ENCODE measurements around the gene TDP2.

TDP2 gene

DNA sequence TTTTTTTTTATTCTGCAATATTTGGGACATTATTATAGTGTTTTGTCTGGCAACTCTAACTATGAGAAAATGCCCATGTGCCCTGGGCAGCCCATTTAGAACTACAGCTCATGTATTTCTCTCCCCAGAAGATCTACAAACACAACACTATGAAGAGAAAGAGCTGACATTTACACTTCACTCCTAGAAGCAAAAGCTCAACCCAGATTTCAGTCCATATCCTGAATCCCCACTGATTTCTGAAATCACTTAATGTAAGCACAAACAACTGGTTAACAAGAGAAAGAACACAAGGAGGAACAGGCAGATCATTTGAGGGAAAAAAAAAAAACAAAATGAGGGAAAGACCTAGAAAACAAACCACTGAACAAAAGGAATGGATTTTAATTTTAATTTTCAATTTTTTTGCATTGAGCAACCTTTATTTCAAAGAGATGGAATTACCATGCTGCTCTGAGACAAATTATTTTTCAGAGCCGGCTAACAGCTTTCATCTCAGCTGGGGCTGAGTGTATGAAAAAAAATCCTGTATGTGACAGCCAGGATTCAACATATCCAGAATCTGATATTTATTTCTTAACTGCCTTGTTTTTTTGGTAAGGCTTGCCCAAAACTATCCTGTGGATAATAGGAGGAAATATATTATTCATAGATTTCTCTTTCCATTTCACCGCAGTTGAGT is 53.2 kb downstream of the TDP2 start:
- H4K20me1 ChIP-seq (ENCODE audit: insufficient read depth, low read length), result no peaks in the 10 kb centered on the region
- no peaks in the 10 kb centered on the region for H3K9me2 ChIP-seq (ENCODE audit: low read depth, low read length)
- no peak overlapping the region for H3K4me3 ChIP-seq (ENCODE audit: low read depth, low read length, poor library complexity, severe bottlenecking)
- no peaks in the 10 kb centered on the region for H3K36me3 ChIP-seq (ENCODE audit: insufficient read depth, low read length)
- no peaks in the 10 kb centered on the region for H3K9me3 ChIP-seq (ENCODE audit: low read length)
- TF ChIP-seq EZH2 (IDR thresholded peaks at IDR 0.05; ENCODE audit: borderline replicate concordance, low read length), result no peak
- TF ChIP-seq, protein P1, sequence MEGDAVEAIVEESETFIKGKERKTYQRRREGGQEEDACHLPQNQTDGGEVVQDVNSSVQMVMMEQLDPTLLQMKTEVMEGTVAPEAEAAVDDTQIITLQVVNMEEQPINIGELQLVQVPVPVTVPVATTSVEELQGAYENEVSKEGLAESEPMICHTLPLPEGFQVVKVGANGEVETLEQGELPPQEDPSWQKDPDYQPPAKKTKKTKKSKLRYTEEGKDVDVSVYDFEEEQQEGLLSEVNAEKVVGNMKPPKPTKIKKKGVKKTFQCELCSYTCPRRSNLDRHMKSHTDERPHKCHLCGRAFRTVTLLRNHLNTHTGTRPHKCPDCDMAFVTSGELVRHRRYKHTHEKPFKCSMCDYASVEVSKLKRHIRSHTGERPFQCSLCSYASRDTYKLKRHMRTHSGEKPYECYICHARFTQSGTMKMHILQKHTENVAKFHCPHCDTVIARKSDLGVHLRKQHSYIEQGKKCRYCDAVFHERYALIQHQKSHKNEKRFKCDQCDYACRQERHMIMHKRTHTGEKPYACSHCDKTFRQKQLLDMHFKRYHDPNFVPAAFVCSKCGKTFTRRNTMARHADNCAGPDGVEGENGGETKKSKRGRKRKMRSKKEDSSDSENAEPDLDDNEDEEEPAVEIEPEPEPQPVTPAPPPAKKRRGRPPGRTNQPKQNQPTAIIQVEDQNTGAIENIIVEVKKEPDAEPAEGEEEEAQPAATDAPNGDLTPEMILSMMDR (IDR thresholded peaks at IDR 0.05; ENCODE audit: low read length), result no peak
- no peak overlapping the region for H3K4me2 ChIP-seq (ENCODE audit: low read length)
- no peaks in the 10 kb centered on the region for H3K4me1 ChIP-seq (ENCODE audit: insufficient read depth, low read length, severe bottlenecking)
- no peaks in the 10 kb centered on the region for H3K79me2 ChIP-seq (ENCODE audit: insufficient read depth, low read length)
- H3F3A ChIP-seq (ENCODE audit: insufficient read depth, low read length), result no peaks in the 10 kb centered on the region
- H3K27me3 ChIP-seq (ENCODE audit: insufficient read depth, low read length), result 0 out of 2 replicates have a peak, but pooled peaks cover 5% of the 10 kb centered on the region
- no peak overlapping the region for H3K9ac ChIP-seq (ENCODE audit: low read length)
- no peak overlapping the region for H3K27ac ChIP-seq (ENCODE audit: low read depth, low read length, poor library complexity, severe bottlenecking)
- no peak overlapping the region for H2AFZ ChIP-seq (ENCODE audit: low read length)

DNA sequence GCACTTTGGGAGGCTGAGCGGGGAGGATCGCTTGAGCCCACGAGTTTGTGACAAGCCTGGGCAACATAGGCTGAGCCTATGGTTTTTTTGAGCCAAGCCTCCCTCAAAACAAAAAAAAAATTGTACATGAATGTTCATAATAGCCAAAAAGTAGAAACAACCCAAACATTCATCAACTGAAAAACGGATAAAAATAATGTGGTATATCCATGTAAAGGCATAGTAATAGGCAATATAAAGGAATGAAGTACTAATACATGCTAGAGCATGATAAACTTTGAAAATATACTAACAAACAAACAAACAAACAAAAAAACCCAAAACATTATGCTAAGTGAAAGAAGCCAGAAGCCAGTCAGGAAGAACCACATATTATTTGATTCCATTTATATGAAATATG is 56.0 kb downstream of the TDP2 start:
- Histone ChIP-seq H3K79me2 (ENCODE audit: insufficient read depth, low read length) (no peaks in the 10 kb centered on the region), H4K20me1 (ENCODE audit: insufficient read depth, low read length) (no peaks in the 10 kb centered on the region), H3K4me3 (ENCODE audit: low read depth, low read length, poor library complexity, severe bottlenecking) (no peak overlapping the region), H3K36me3 (ENCODE audit: insufficient read depth, low read length) (no peaks in the 10 kb centered on the region), H3K27me3 (ENCODE audit: insufficient read depth, low read length) (0 out of 2 replicates have a peak, but pooled peaks cover 5% of the 10 kb centered on the region), H3K9me2 (ENCODE audit: low read depth, low read length) (no peaks in the 10 kb centered on the region), H3K9me3 (ENCODE audit: low read length) (no peaks in the 10 kb centered on the region), H3K27ac (ENCODE audit: low read depth, low read length, poor library complexity, severe bottlenecking) (no peak overlapping the region), H3K4me1 (ENCODE audit: insufficient read depth, low read length, severe bottlenecking) (no peaks in the 10 kb centered on the region), H2AFZ (ENCODE audit: low read length) (no peak overlapping the region), H3K9ac (ENCODE audit: low read length) (no peak overlapping the region), H3K4me2 (ENCODE audit: low read length) (no peak overlapping the region), H3F3A (ENCODE audit: insufficient read depth, low read length) (no peaks in the 10 kb centered on the region)
- TF ChIP-seq EZH2 (IDR thresholded peaks at IDR 0.05; ENCODE audit: borderline replicate concordance, low read length), result no peak
- TF ChIP-seq, protein P1 (IDR thresholded peaks at IDR 0.05; ENCODE audit: low read length), result no peak

DNA sequence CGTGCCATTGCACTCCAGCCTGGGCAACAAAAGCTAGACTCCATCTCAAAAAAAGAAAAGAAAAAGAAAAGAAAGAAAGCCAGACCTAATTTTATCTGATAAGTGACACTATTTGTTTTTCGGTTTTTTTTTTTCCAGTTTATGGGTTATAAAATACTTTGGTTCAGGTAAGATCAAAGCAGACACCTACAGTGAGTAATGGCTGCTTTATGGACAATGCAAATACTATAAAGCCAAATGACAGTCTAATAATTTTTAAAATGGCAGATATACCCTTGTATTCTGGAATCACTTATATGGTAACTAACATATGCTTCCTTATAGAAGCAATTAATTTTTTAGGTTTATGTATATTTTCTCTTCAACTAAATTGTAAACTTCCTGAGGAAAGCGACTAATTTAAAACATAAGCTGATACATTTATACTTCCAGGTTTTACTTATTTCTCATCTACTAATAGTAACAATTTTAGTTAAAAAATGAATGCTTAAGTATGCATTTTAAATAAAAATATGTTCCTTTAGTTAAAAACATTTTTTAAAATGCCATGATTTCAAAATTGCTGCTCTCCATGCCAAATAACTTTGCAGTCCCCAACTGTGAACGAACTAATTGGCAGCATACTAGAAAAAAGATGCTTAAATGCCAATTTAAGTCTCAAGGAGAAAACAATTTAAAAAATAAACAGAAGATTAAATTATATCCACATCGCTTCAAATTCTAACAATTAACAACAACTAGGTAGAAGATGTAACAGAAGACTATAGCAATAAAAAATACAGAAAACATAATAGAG is 59.2 kb downstream of the TDP2 start:
- Histone ChIP-seq H3K4me1 (ENCODE audit: insufficient read depth, low read length, severe bottlenecking) (no peaks in the 10 kb centered on the region), H2AFZ (ENCODE audit: low read length) (no peak overlapping the region)
- TF ChIP-seq EZH2 (IDR thresholded peaks at IDR 0.05; ENCODE audit: borderline replicate concordance, low read length), result no peak
- TF ChIP-seq, protein P1 (IDR thresholded peaks at IDR 0.05; ENCODE audit: low read length), result no peak

More for the DNA sequence above, 59.2 kb downstream of the TDP2 start:
- Histone ChIP-seq H3K9me2 (ENCODE audit: low read depth, low read length) (no peaks in the 10 kb centered on the region), H3K4me2 (ENCODE audit: low read length) (no peak overlapping the region), H3K4me3 (ENCODE audit: low read depth, low read length, poor library complexity, severe bottlenecking) (no peak overlapping the region), H3F3A (ENCODE audit: insufficient read depth, low read length) (no peaks in the 10 kb centered on the region), H4K20me1 (ENCODE audit: insufficient read depth, low read length) (no peaks in the 10 kb centered on the region), H3K36me3 (ENCODE audit: insufficient read depth, low read length) (no peaks in the 10 kb centered on the region), H3K27ac (ENCODE audit: low read depth, low read length, poor library complexity, severe bottlenecking) (no peak overlapping the region), H3K9ac (ENCODE audit: low read length) (no peak overlapping the region), H3K9me3 (ENCODE audit: low read length) (no peaks in the 10 kb centered on the region), H3K79me2 (ENCODE audit: insufficient read depth, low read length) (no peaks in the 10 kb centered on the region), H3K27me3 (ENCODE audit: insufficient read depth, low read length) (0 out of 2 replicates have a peak, but pooled peaks cover 5% of the 10 kb centered on the region)

Data from OCI-LY1 (cell line).